ENCODE measurements around the gene ERGIC1. TPM values are rescaled to one million over a fixed set of nuclear protein-coding genes. Genes with fewer than 3 reads are reported as not detected.

The ERGIC1 gene
- total and polyA plus RNA-seq, 4 experiments from 2014 or later, result 10.6 to 51.0 (median 32.3) TPM

GRCh38 chr5:172819569-172819968 is 14.5 kb upstream of the ERGIC1 start:
- H3K36me3 ChIP-seq (ENCODE audit: insufficient read depth, low read length), result no peaks in the 10 kb centered on the region
- no peak overlapping the region for H3K27ac Mint-ChIP-seq
- CTCF ChIA-PET (ENCODE audit: partially characterized antibody), result no interaction called here
- no peaks in the 10 kb centered on the region for H3K36me3 Mint-ChIP-seq
- no peaks in the 10 kb centered on the region for H3K4me1 ChIP-seq (ENCODE audit: insufficient read depth, low read length)
- peaks cover 0 to 1% (median 0%) of the 10 kb centered on the region in 8 donors for H3K9me3 Mint-ChIP-seq
- H3K27me3 Mint-ChIP-seq, result no peaks in the 10 kb centered on the region
- intact Hi-C loops (cut with micrococcal nuclease), result no loop called here
- POLR2A ChIA-PET (ENCODE audit: partially characterized antibody), result no interaction called here
- H3K27me3 ChIP-seq (ENCODE audit: insufficient read depth, low read length), result no peaks in the 10 kb centered on the region
- peaks cover 0 to 1% (median 0%) of the 10 kb centered on the region in 4 donors for H3K4me1 Mint-ChIP-seq
- H3K27ac ChIP-seq (ENCODE audit: low read depth, low read length), result no peak overlapping the region
- no peak overlapping the region for H3K4me3 ChIP-seq (ENCODE audit: low read length in 2 of 2)
- no peak for DNase-seq
- no peaks in the 10 kb centered on the region for H3K9me3 ChIP-seq (ENCODE audit: control insufficient read depth in 1 of 2, low read length in 2 of 2)
- no peak overlapping the region for H3K4me3 Mint-ChIP-seq

GRCh38 chr5:172820046-172820767 is 13.8 kb upstream of the ERGIC1 start:
- Mint-ChIP-seq H3K4me3 (no peak overlapping the region), H3K36me3 (peaks cover 0 to 2% of the 10 kb centered on the region in 2 donors), H3K27me3 (no peaks in the 10 kb centered on the region), H3K27ac (peak overlapping the region in 1 of 7 donors; percentile 17), H3K4me1 (peaks cover 0 to 1% (median 0%) of the 10 kb centered on the region in 4 donors), H3K9me3 (peaks cover 0 to 6% (median 2%) of the 10 kb centered on the region in 8 donors)
- Histone ChIP-seq H3K4me3 (ENCODE audit: low read length in 2 of 2) (no peak overlapping the region), H3K27ac (ENCODE audit: low read depth, low read length) (no peak overlapping the region), H3K9me3 (ENCODE audit: control insufficient read depth in 1 of 2, low read length in 2 of 2) (no peaks in the 10 kb centered on the region), H3K27me3 (ENCODE audit: insufficient read depth, low read length) (no peaks in the 10 kb centered on the region), H3K4me1 (ENCODE audit: insufficient read depth, low read length) (no peaks in the 10 kb centered on the region), H3K36me3 (ENCODE audit: insufficient read depth, low read length) (no peaks in the 10 kb centered on the region)
- intact Hi-C loops (cut with micrococcal nuclease), result no loop called here
- CTCF ChIA-PET (ENCODE audit: partially characterized antibody), result no interaction called here
- POLR2A ChIA-PET (ENCODE audit: partially characterized antibody), result no interaction called here
- no peak for DNase-seq

GRCh38 chr5:172821340-172821985 is 12.6 kb upstream of the ERGIC1 start:
- Mint-ChIP-seq H3K27ac (peak overlapping the region in 1 of 7 donors; percentile 39), H3K4me3 (no peak overlapping the region)

GRCh38 chr5:172823840-172824362 is 10.2 kb upstream of the ERGIC1 start:
- Mint-ChIP-seq H3K9me3 (peaks cover 6 to 23% (median 18%) of the 10 kb centered on the region in 8 donors), H3K27ac (no peak overlapping the region), H3K4me1 (no peaks in the 10 kb centered on the region), H3K4me3 (peak overlapping the region in 1 of 8 donors; percentile 37), H3K36me3 (peaks cover 0 to 17% of the 10 kb centered on the region in 2 donors), H3K27me3 (no peaks in the 10 kb centered on the region)
- Histone ChIP-seq H3K36me3 (ENCODE audit: insufficient read depth, low read length) (no peaks in the 10 kb centered on the region), H3K4me1 (ENCODE audit: insufficient read depth, low read length) (no peaks in the 10 kb centered on the region), H3K27me3 (ENCODE audit: insufficient read depth, low read length) (no peaks in the 10 kb centered on the region), H3K4me3 (ENCODE audit: low read length in 2 of 2) (no peak overlapping the region), H3K27ac (ENCODE audit: low read depth, low read length) (no peak overlapping the region), H3K9me3 (ENCODE audit: control insufficient read depth in 1 of 2, low read length in 2 of 2) (peaks cover 0 to 6% of the 10 kb centered on the region in 2 donors)
- DNase-seq, result no peak
- POLR2A ChIA-PET (ENCODE audit: partially characterized antibody), result no interaction called here
- intact Hi-C loops (cut with micrococcal nuclease), result no loop called here
- CTCF ChIA-PET (ENCODE audit: partially characterized antibody), result no interaction called here

More at GRCh38 chr5:172821340-172821985, 12.6 kb upstream of the ERGIC1 start:
- Histone ChIP-seq H3K27ac (ENCODE audit: low read depth, low read length) (no peak overlapping the region), H3K36me3 (ENCODE audit: insufficient read depth, low read length) (no peaks in the 10 kb centered on the region), H3K9me3 (ENCODE audit: control insufficient read depth in 1 of 2, low read length in 2 of 2) (peaks cover 0 to 6% of the 10 kb centered on the region in 2 donors), H3K27me3 (ENCODE audit: insufficient read depth, low read length) (no peaks in the 10 kb centered on the region), H3K4me3 (ENCODE audit: low read length in 2 of 2) (no peak overlapping the region), H3K4me1 (ENCODE audit: insufficient read depth, low read length) (no peaks in the 10 kb centered on the region)
- no peaks in the 10 kb centered on the region for H3K27me3 Mint-ChIP-seq
- H3K4me1 Mint-ChIP-seq, result peaks cover 0 to 1% (median 0%) of the 10 kb centered on the region in 4 donors
- H3K9me3 Mint-ChIP-seq, result peaks cover 3 to 19% (median 15%) of the 10 kb centered on the region in 8 donors
- peaks cover 0 to 13% of the 10 kb centered on the region in 2 donors for H3K36me3 Mint-ChIP-seq
- POLR2A ChIA-PET (ENCODE audit: partially characterized antibody), result interaction anchor here (1.2 kb wide), 1 partner anchor 14 kb away, joined by 7 read pairs; no protein-coding TSS in a partner anchor
- intact Hi-C loops (cut with micrococcal nuclease), result no loop called here
- CTCF ChIA-PET (ENCODE audit: partially characterized antibody), result interaction anchor here (0.9 to 1.3 kb wide), 2 partner anchors 105 to 112 kb away, joined by 3 read pairs; no protein-coding TSS in a partner anchor
- no peak for DNase-seq

- intact Hi-C loops (cut with micrococcal nuclease), result no loop called here
- ChIA-PET CTCF (ENCODE audit: partially characterized antibody) (no interaction called here), POLR2A (ENCODE audit: partially characterized antibody) (no interaction called here)
- Histone ChIP-seq H3K36me3 (ENCODE audit: insufficient read depth, low read length) (no peaks in the 10 kb centered on the region), H3K27ac (ENCODE audit: low read depth, low read length) (no peak overlapping the region), H3K4me1 (ENCODE audit: insufficient read depth, low read length) (no peaks in the 10 kb centered on the region), H3K9me3 (ENCODE audit: control insufficient read depth in 1 of 2, low read length in 2 of 2) (peaks cover 0 to 6% of the 10 kb centered on the region in 2 donors), H3K27me3 (ENCODE audit: insufficient read depth, low read length) (no peaks in the 10 kb centered on the region), H3K4me3 (ENCODE audit: low read length in 2 of 2) (no peak overlapping the region)
- H3K4me3 Mint-ChIP-seq, result no peak overlapping the region
- no peak overlapping the region for H3K27ac Mint-ChIP-seq
- peaks cover 0 to 17% of the 10 kb centered on the region in 2 donors for H3K36me3 Mint-ChIP-seq
- no peaks in the 10 kb centered on the region for H3K4me1 Mint-ChIP-seq
- H3K9me3 Mint-ChIP-seq, result peaks cover 6 to 23% (median 18%) of the 10 kb centered on the region in 8 donors
- no peak for DNase-seq
- no peaks in the 10 kb centered on the region for H3K27me3 Mint-ChIP-seq
Measured at GRCh38 chr5:172825610-172826204, 8.3 kb upstream of the ERGIC1 start.

- ChIA-PET CTCF (ENCODE audit: partially characterized antibody) (interaction anchor here (0.7 to 0.8 kb wide), 2 partner anchors 9 to 84 kb away, joined by 3 read pairs; no protein-coding TSS in a partner anchor), POLR2A (ENCODE audit: partially characterized antibody) (no interaction called here)
- Mint-ChIP-seq H3K27ac (no peak overlapping the region), H3K4me3 (no peak overlapping the region), H3K27me3 (no peaks in the 10 kb centered on the region), H3K36me3 (peaks cover 0 to 17% of the 10 kb centered on the region in 2 donors), H3K9me3 (peaks cover 6 to 23% (median 18%) of the 10 kb centered on the region in 8 donors), H3K4me1 (peaks cover 0 to 2% (median 1%) of the 10 kb centered on the region in 4 donors)
- no peak for DNase-seq
- H3K27me3 ChIP-seq (ENCODE audit: insufficient read depth, low read length), result no peaks in the 10 kb centered on the region
- intact Hi-C loops (cut with micrococcal nuclease), result no loop called here
- no peak overlapping the region for H3K4me3 ChIP-seq (ENCODE audit: low read length in 2 of 2)
- no peak overlapping the region for H3K27ac ChIP-seq (ENCODE audit: low read depth, low read length)
- no peaks in the 10 kb centered on the region for H3K4me1 ChIP-seq (ENCODE audit: insufficient read depth, low read length)
- H3K9me3 ChIP-seq (ENCODE audit: control insufficient read depth in 1 of 2, low read length in 2 of 2), result peaks cover 0 to 6% of the 10 kb centered on the region in 2 donors
- H3K36me3 ChIP-seq (ENCODE audit: insufficient read depth, low read length), result no peaks in the 10 kb centered on the region
Measured at GRCh38 chr5:172827841-172828240, 6.2 kb upstream of the ERGIC1 start.

All from CD4-positive, alpha-beta memory T cell (primary cell).